GM12864 (cell line): ENCODE data around the gene MSI2.

Experiments used
- DNase-seq: peaks from one replicate; pipeline ENCODE4 v3.0.0-alpha.2; 2011; ENCODE audit warnings: low read depth
- H3K4me3 ChIP-seq: 2 replicates; pipeline ENCODE4 v1.5.1; 2011; ENCODE audit warnings: mild to moderate bottlenecking, low read depth, low read length, control low read depth
- CTCF ChIP-seq: IDR thresholded peaks from 2 replicates; pipeline ENCODE4 v1.5.1; 2011; ENCODE audit warnings: low read depth, mild to moderate bottlenecking, moderate library complexity, low read length, control low read depth, inconsistent platforms; ENCODE audit errors: missing control alignments

MSI2 gene

GRCh38 chr17:57662041-57662440 lies 405.7 kb downstream of the MSI2 start:
- no peak for DNase-seq
- H3K4me3 ChIP-seq = no peak overlapping the region

DNA sequence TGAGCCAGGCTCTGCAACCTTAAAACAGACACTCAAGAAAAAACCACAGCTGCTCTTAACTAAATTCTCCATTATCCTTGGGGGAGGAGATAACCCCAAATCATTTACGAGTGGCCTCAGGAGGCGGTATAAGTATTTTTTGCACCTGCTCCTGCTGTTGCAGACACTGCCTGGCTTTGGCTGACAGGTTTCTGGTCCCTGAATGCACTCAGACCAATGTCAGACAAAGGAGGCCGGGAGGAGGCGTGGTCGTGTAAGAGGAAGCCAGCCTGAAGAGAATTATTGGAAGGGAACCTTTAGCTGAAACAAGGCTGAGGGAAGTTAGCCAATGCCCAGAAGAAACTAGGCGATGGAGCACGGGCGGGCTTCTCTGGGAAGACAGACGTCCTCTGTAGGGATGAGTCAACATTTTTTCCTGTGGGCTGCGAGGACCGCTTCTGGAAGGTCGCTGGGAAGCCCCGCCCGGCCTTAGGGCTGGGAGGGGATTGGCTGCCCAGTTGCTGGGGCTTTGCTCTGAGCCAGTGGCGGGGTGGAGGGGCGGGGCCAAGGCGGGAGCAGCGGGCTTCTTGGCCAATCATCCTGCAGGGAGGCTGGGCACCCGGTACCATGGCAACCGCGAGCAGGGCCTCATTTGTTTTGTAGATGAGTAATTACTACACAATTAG lies 406.5 kb downstream of the MSI2 start:
- no peak for TF ChIP-seq CTCF
- DNase-seq = no peak
- H3K4me3 ChIP-seq = no peak overlapping the region

More at GRCh38 chr17:57662041-57662440, 405.7 kb downstream of the MSI2 start:
- TF ChIP-seq CTCF = no peak

DNA sequence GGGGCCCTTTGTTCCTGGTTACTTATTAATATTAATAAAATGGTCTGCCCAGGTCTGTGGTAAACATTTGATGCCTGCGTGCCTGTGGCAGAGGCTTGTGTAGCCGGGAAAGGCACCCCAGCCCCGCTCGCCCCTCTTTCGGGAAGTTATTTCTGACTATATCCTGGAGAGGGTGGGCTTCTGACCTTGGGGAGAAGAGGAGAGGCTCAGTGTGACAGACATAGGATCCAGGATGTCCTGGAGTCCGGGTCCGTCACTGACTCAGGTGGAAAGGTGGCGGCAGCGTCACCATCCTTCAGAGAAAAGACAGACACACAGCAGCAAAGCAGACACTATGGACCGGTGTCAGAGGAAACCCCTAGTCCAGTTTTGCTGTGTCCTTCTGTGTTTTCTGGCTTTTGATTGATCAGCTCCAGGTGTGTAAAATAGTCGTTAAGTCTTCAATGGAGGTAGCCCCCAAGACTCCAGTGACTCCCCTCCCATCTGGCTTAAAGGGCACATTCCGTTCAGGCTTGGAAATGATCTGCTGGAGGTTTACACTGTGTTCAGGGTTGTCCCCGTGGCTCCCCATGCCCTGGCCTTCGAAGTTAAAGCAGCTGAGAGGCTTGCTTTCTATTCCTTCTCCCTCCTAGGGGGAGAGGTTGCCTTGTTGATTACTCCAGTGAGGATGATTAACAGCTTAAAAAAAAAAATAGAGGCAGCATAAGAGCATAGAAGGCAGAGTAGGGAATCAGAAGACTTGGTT lies 407.2 kb downstream of the MSI2 start:
- no peak for TF ChIP-seq CTCF
- H3K4me3 ChIP-seq = no peak overlapping the region
- DNase-seq = no peak

- no peak overlapping the region for H3K4me3 ChIP-seq
- no peak for TF ChIP-seq CTCF
- no peak for DNase-seq
Observed at GRCh38 chr17:57665128-57665527, 408.8 kb downstream of the MSI2 start.

- no peak for DNase-seq
- TF ChIP-seq CTCF = no peak
- H3K4me3 ChIP-seq = no peak overlapping the region
Observed at GRCh38 chr17:57665696-57666095, 409.4 kb downstream of the MSI2 start.

GRCh38 chr17:57666201-57666870 lies 410.0 kb downstream of the MSI2 start:
- TF ChIP-seq CTCF = no peak
- H3K4me3 ChIP-seq = no peak overlapping the region
- DNase-seq = no peak
